Mesodermal cell (in vitro differentiated cells): ENCODE measurements around the gene COL16A1.

Source experiments
- H3K27ac ChIP-seq: 2 replicates; pipeline ENCODE4 v1.7.0; 2013; ENCODE audit warnings: mild to moderate bottlenecking, low read depth, low read length, moderate library complexity; ENCODE audit not compliant: severe bottlenecking
- H3K36me3 ChIP-seq: 2 replicates; pipeline ENCODE4 v1.7.1; 2013; ENCODE audit warnings: mild to moderate bottlenecking, low read length, moderate library complexity; ENCODE audit not compliant: control insufficient read depth, insufficient read depth
- H3K4me1 ChIP-seq: one replicate; pipeline ENCODE4 v1.7.1; 2013; ENCODE audit warnings: mild to moderate bottlenecking, low read length; ENCODE audit not compliant: insufficient read depth, control insufficient read depth, poor library complexity, severe bottlenecking
- H3K4me3 ChIP-seq: 2 replicates; pipeline ENCODE4 v1.7.0; 2013; ENCODE audit warnings: low read length, control low read depth, mild to moderate bottlenecking; ENCODE audit not compliant: insufficient read depth, poor library complexity, severe bottlenecking; ENCODE audit errors: extremely low read depth
- H3K9me3 ChIP-seq: 2 replicates; pipeline ENCODE4 v1.7.1; 2013; ENCODE audit warnings: mild to moderate bottlenecking, low read length, moderate library complexity; ENCODE audit not compliant: control insufficient read depth
- WGBS, 2 experiments: methylation state at CpG; one replicate each; pipeline ENCODE4 v1.1.5; 2013; ENCODE audit warnings: missing lambda C conversion rate in 2 of 2; ENCODE audit not compliant: insufficient coverage in 2 of 2; 5-methylcytosine and 5-hydroxymethylcytosine counted together

The COL16A1 gene

GRCh38 chr1:31637915-31638673 lies 65.7 kb downstream of the COL16A1 start:
- Histone ChIP-seq H3K36me3 (peaks cover 35% of the 10 kb centered on the region), H3K4me1 (peaks cover 52% of the 10 kb centered on the region), H3K4me3 (no peak overlapping the region), H3K9me3 (no peaks in the 10 kb centered on the region), H3K27ac (no peak overlapping the region)
- WGBS, 2 experiments: 94 to 98% methylated on average over 2 to 4 of the region's 5 CpGs

GRCh38 chr1:31633117-31633516 lies 70.7 kb downstream of the COL16A1 start:
- 57 to 82% methylated on average over 3 of the region's 4 CpGs for WGBS, 2 experiments
- peaks cover 26% of the 10 kb centered on the region for H3K4me1 ChIP-seq
- no peak overlapping the region for H3K27ac ChIP-seq
- no peaks in the 10 kb centered on the region for H3K9me3 ChIP-seq
- H3K4me3 ChIP-seq: no peak overlapping the region
- peaks cover 67% of the 10 kb centered on the region for H3K36me3 ChIP-seq

- Histone ChIP-seq H3K9me3 (no peaks in the 10 kb centered on the region), H3K4me3 (no peak overlapping the region), H3K4me1 (peaks cover 26% of the 10 kb centered on the region), H3K36me3 (peaks cover 69% of the 10 kb centered on the region), H3K27ac (no peak overlapping the region)
- 96% methylated on average over 3 of the region's 3 CpGs; no CpG with 5 or more reads in 1 of the 2 experiments for WGBS, 2 experiments
These were observed 71.2 kb downstream of the COL16A1 start for GRCh38 chr1:31632649-31633048.

- Histone ChIP-seq H3K4me1 (peaks cover 51% of the 10 kb centered on the region), H3K9me3 (no peaks in the 10 kb centered on the region), H3K36me3 (peaks cover 61% of the 10 kb centered on the region), H3K4me3 (no peak overlapping the region), H3K27ac (peak overlapping the region; percentile 30)
- WGBS, 2 experiments: 84 to 98% methylated on average over 5 to 6 of the region's 6 CpGs
These were observed 74.8 kb downstream of the COL16A1 start for GRCh38 chr1:31628931-31629556.

- Histone ChIP-seq H3K36me3 (peaks cover 53% of the 10 kb centered on the region), H3K4me3 (no peak overlapping the region), H3K9me3 (no peaks in the 10 kb centered on the region), H3K27ac (no peak overlapping the region), H3K4me1 (peaks cover 51% of the 10 kb centered on the region)
- 85 to 86% methylated on average over 8 to 10 of the region's 11 CpGs for whole genome bisulfite sequencing, 2 experiments
These were observed 75.8 kb downstream of the COL16A1 start for GRCh38 chr1:31627930-31628559.

GRCh38 chr1:31627301-31627929 lies 76.4 kb downstream of the COL16A1 start:
- H3K4me3 ChIP-seq: no peak overlapping the region

GRCh38 chr1:31626223-31627207 lies 77.3 kb downstream of the COL16A1 start:
- H3K27ac ChIP-seq: peak overlapping the region; percentile 49
- peaks cover 51% of the 10 kb centered on the region for H3K4me1 ChIP-seq
- H3K9me3 ChIP-seq: no peaks in the 10 kb centered on the region
- H3K36me3 ChIP-seq: peaks cover 42% of the 10 kb centered on the region
- no peak overlapping the region for H3K4me3 ChIP-seq
- WGBS, 2 experiments: 74 to 80% methylated on average over 23 of the region's 23 CpGs

More at GRCh38 chr1:31627301-31627929, 76.4 kb downstream of the COL16A1 start:
- peak overlapping the region; percentile 23 for H3K27ac ChIP-seq
- peaks cover 47% of the 10 kb centered on the region for H3K36me3 ChIP-seq
- 91 to 98% methylated on average over 8 to 12 of the region's 13 CpGs for WGBS, 2 experiments
- H3K9me3 ChIP-seq: no peaks in the 10 kb centered on the region
- H3K4me1 ChIP-seq: peaks cover 51% of the 10 kb centered on the region

GRCh38 chr1:31625561-31626222 lies 78.1 kb downstream of the COL16A1 start:
- Histone ChIP-seq H3K27ac (peak overlapping the region; percentile 29), H3K36me3 (peaks cover 36% of the 10 kb centered on the region), H3K4me1 (peaks cover 51% of the 10 kb centered on the region), H3K9me3 (no peaks in the 10 kb centered on the region), H3K4me3 (no peak overlapping the region)
- 93% methylated on average over 3 of the region's 4 CpGs; no CpG with 5 or more reads in 1 of the 2 experiments for WGBS, 2 experiments

- peaks cover 29% of the 10 kb centered on the region for H3K36me3 ChIP-seq
- 92 to 96% methylated on average over 6 to 16 of the region's 16 CpGs for WGBS, 2 experiments
- no peak overlapping the region for H3K4me3 ChIP-seq
- no peaks in the 10 kb centered on the region for H3K9me3 ChIP-seq
- peaks cover 47% of the 10 kb centered on the region for H3K4me1 ChIP-seq
- H3K27ac ChIP-seq: no peak overlapping the region
These were observed 78.9 kb downstream of the COL16A1 start for GRCh38 chr1:31624731-31625514.
